HG03575 (cell line): Measurements from ENCODE around the gene DNAH3.
"Not testable (repeated sequence)": the region's sequence is repeated elsewhere in the genome, so short reads cannot be mapped to it uniquely, and the experiment has no call there.

ENCODE experiments used
- ATAC-seq: cut with Tn5 transposase; IDR thresholded peaks from one replicate; pipeline ENCODE4 v1.9.1; 2021; ENCODE audit not compliant: unreplicated experiment, insufficient number of reproducible peaks, low FRiP score; ENCODE audit errors: extremely low read depth

Gene DNAH3

DNA sequence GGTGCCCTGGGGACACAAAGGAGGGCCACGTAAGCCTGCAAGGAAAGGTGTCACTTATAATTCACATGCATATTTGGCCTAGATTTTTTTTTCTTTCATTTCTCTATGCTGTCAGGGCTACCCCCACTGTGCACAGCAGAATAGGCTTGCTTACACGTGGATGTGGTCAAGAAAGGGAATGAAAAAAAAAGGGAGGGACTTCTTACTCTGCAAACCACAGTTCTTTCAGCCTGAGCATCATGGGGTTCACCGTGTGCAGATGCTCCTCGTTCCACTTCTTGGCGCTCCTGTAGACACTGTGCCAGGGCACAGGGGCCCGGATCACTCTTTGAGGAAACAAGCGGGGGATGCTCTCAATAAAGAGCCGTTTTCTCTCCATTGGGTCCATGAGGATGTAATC, 16.6 kb downstream of the DNAH3 start:
- ATAC-seq, result no peak

DNA sequence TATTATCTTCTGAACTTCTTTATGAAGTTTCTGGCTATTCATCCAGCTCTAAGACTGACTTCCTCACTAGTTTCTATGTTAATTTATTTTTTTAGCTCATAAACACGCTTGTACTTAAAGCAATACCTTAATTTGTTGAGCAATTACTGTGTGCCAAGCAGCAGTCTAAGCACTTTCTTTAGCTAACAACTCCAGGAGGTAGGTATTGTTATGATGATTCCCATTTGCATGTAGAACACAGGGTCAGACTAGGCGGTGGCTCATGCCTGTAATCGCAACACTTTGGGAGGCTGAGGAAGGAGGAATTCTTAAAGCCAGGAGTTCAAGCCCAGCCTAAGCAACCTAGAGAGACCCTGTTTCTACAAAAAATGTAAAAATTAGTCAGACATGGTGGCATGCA, 19.8 kb downstream of the DNAH3 start:
- no peak for ATAC-seq

DNA sequence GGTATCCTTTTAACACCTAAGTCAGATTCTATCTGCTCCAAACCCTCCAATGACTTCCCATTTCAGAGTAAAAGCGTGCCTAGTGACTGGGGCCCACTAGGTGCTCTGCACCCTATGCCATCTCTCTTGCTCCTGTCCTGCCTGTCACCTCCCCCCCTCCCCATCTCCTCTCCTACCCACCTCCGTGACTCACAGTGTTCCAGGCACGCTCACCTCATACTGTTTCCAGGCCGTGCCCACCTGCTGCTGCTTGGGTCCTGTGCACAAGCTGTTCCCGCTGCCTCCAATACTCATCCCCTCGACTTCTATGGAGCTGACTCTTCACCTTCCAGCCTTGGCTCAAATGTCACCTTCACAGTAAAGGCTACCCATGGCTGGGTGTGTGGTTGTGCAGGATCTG, 21.7 kb downstream of the DNAH3 start:
- no peak for ATAC-seq

DNA sequence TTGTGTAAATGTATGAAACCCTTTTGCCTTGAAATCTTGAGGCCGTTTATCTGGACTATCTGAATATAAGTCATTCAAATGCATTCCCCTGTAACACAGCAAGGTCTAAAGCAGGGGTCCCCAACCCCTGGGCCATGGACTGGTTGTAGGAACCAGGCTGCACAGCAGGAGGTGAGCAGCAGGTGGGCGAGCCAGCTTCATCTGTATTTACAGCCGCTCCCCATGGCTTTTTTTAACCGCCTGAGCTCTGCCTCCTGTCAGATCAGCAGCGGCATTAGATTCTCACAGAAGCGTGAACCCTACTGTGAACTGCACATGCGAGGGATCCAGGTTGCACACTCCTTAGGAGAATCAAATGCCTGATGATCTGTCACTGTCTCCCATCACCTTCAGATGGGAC, 24.1 kb downstream of the DNAH3 start:
- no peak for ATAC-seq

DNA sequence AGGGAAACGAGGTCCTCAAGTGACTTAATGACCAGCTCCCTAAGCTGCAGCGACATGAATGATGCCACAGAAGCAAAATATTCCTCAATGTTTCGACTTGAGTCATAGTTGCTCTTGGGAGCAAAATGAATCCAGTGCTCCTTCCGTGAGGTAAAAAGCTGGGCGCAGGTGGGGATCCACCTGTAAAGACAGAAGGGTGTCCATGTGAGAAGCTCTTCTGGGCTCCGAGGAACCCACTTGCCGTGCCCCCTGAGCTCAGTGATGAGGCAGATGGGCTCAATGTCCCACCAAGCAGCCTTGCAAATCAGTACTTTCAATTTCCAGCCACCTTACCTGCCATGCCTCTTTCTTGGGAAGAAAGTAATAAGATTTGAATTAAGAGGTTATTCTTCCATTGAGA, 25.5 kb downstream of the DNAH3 start:
- no peak for ATAC-seq

DNA sequence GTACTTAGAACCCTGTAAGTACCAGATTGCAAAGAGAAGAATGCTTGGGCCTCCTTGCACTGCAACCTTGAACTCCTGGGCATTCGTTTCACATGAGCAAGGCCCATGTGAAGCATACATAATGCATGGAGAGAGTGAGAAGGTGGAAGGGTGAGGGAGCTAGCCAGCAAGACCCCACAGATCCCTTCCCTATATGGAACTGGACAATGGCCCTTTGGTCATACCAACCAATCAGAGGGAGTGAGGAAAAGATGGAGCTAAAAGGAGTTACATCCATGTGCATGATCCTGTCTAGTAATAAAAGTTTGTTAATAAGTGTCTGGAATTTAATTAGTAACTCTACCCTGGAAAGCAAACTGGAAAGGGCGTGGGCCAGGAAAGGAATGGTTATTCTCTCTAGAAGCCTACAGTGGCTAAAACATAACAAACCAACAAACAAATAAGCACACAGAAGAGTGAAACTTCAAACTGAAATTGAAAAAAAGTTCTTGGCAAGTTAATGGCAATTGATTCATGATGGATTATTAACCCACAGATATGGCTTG, 29.6 kb downstream of the DNAH3 start:
- no peak for ATAC-seq

DNA sequence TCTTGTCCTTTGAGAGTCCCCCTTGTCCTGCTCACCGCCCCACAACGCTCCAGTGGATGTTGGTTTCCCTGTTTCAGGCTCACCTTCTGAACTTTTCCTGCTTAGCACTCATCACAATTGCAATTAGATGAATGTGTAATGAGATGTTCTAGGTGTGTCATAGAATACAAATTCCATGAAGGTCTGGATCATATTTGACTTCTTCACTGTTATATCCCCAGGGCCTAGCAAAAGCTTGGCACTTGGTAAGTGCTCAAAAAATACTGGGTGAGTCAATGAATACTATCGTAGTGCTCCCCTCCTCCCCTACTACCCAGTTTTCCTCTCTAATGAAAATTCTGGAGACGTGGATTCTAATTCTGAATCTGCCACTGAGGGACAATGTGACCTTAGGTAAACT, 33.1 kb downstream of the DNAH3 start:
- no peak for ATAC-seq

DNA sequence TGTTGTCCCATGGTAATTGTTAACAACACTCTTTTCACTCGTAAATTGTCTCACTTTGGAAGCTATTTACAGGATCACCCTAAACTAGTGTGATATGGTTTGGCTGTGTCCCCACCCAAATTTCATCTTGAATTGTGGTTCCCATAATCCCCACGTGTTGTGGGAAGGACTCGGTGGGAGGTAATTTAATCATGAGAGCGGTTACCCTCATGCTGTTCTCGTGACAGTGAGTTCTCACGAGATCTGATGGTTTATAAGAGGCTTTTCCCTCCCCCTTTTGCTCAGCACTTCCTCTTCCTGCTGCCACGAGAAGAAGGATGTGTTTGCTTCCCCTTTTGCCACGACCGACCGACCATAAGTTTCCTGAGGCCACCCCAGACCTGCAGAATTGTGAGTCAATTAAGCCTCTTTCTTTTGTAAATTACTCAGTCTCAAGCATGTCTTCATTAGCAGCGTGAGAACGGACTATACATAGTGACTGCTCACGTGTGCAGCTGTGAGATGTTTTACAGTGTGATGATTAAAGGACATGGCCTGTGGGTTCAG, 34.4 kb downstream of the DNAH3 start:
- ATAC-seq, result no peak

DNA sequence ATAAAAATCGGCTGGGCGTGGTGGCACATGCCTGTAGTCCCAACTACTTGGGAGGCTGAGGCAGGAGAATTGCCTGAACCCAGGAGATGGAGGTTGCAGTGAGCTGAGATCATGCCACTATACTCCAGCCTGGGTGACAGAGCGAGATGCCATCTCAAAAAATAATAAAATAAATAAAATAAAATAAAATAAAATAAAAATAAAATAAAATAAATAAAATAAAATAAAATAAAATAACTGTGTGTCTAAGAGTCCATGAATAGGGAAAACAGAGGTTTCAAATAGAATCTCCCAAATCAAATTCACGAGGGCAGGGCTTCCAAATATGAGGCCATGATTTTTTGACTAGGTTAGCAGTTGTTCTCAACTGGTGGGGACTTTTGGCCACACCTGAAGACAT, 35.1 kb downstream of the DNAH3 start:
- not testable (repeated sequence) for ATAC-seq

DNA sequence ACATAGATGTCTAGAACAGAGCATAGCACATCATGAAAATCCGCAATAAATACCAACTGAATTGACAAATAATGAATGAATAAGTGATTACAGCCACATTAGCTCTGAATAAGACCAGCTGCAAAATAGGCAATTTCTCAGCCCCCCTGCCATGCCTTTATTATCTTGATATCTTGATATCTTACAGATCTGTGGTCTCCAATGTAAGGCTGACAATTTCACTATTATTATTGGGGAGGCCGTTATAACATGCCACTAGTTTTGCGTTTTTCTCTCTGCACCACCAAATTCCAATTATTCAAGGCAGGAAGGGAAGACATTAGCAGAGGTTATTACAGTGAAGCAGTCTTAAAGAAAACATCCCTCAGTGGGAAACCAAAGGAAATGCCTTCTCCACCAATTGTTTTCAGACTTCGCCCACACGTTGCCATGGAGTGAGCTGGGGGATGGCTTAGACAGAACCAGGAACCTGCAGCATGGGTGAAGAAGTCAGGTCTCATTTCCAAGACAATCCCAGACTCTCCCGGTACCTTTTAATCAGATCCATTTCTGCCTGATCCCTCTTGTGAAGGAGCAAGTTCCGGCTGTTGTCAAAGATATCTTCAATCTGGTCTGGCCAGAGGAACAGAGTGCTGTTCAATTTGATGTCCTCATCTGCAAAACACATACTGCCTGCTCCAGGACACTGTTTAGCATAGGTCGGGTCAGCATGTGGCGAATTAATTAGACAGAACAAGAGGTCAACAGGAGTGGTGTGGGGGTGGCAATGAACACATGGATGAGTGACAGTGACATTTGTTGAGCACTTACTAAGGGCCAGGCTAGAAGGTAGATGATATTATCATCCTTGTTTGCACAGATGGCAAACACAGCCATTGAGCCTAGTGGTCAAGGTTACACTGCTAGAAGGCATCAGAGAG, 46.4 kb downstream of the DNAH3 start:
- ATAC-seq, result no peak

DNA sequence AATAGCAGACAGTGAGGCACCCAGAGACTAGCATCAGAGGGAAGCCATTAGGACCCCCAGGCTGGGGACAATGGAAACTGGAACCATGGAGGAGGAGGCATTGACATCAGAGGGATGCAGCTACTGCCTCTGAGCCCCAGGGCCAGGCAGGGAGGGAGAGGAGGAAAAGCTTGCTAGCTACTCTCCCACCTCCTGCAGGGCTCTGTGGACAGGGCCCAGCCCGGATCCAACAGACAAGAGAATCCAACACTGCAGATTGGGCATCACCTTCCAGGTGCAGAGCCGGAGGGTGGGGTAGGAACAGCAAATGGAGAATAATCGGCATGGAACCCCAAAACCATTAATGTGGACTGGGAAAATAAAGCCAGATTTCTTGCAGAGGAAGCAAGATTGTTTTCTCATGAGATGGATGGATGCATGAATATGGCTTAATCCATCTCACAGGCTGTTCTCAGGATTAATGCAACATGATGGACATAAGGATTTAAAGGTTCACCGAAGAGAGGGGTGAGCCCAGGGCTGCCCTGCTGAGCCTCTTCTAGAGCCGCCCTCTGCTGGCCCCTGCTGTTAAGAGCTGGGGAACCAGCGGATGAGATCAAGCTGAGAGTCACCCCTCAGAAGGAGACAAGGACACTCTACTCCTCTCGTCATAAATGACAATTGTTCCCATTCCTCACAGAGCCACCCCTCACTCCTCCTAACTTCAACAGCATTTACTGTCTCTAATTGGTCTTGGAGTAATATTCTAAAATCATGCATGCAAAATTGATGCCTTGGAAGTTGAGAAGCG, 48.8 kb downstream of the DNAH3 start:
- no peak for ATAC-seq

DNA sequence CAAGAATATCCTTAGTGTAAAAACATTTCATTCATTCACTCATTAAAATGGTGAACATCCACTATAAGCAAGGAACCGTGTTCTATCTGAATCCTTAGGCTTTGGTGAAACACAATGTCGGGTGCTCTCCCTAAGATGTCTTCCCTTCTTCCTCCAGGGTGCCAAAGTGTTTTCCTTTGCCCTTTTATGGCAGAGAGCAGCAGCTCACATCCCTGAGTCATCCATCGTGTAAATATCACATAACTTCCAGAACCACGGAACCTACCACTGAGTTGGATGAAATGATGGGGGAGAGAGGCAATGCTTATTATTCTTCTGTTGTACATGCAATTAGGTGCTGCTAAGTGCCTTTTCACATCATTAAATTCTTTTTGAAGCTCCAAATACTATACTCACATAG, 50.2 kb downstream of the DNAH3 start:
- ATAC-seq, result no peak

DNA sequence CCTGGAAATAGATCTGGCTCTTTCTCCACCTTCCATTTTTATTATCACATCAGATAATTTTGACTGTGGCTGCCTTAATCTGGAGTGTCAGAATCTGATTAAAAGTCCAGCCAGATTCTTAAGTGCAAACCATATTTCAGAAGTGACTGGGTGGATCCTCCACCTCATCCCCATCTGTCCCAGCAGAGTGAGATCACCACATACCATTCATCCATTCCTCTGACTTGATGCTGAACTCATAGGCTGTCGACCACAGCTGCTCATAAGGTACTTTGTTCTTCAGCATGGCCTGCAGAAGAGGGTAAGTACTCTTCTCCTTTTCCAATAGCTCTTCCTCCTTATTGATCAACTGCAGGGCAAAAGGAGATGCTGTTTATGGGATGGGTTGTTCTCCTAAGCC, 53.5 kb downstream of the DNAH3 start:
- ATAC-seq, result no peak

DNA sequence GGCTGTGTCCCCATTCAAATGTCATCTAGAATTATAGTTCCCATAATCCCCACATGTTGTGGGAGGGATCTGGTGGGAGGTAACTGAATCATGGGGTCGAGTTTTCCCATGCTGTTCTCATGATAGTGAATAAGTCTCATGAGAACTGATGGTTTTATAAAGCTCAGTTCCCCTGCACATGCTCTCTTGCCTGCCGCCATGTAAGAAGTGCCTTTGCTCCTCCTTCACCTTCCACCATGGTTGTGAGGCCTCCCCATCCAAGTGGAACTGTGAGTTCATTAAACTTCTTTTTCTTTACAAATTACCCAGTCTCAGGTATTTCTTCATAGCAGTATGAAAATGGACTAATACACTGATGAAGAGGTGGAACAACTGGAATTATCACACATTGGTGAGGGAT, 55.9 kb downstream of the DNAH3 start:
- not testable (repeated sequence) for ATAC-seq

DNA sequence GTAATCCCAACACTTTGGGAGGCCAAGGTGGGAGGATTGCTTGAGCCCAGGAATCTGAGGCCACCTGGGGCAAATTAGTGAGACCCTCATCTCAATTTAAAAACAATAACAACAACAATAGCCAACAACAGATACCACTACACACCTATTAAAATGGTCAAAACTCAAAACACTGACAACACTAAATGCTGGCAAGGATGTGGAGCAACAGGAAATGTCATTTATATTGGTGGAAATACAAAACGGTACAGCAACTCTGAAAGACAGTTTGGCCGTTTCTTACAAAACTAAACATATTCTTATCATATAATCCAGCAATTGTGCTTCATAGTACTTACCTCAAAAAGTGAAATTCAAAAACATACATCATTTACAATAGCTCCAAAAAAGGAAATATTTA, 57.7 kb downstream of the DNAH3 start:
- no peak for ATAC-seq

DNA sequence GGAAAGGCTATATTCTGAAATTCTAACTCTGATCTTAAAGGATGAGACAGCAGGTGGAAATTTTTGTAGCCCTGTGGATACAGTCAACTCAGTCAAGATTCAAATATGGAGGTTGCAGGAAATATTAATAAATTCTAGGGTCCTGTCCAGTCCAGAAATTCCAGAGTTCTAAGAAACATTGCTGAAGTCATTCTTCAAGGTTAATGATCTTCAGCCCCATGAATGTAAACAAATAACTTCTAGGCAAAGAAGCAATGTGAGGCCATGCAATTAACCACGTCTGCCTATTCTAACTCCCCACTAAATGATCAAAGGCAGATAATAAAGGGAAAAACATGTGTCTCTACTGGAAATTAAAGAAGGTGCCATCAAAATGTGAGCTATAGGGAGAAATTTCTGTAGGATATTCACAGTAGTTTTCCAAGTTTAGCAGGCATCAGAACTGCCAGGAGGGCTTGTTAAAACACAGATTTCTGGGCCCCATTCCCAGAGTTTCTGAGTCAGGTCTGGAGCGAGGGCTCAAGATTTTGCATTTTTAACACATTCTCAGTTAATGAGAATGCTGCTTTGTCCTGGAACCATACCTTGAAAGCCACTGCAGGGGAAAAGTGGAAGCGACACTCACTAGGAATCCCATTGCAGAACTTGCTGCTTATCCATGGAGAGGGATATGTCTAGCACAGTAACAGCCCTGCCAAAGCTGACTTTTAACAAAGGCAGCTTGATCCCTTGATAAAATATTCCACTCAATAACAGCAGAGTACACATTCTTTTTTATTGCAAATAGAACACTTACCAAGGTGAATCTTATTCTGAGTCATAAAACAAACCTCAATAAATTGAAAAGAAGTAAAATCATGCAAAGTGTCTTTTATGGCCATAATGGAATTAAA, 61.8 kb downstream of the DNAH3 start:
- no peak for ATAC-seq

DNA sequence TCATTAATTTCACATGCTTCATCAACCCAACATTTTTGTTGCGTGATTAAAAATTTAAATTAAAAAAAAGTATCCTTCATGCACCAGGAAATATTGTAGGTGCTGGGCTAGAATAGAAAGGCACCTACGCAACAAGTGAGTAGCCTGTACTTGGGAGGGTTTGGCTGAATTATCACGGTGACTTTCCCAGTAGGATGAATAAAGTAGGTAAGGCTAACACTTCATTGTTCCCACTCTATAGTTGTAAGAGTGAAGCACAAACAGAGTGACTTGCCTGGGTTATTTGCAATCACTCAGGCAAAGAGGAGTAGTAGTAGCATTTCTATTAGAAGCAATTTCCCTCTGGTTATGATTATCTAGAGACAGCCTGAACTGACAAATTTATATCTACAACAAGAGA, 62.5 kb downstream of the DNAH3 start:
- no peak for ATAC-seq

DNA sequence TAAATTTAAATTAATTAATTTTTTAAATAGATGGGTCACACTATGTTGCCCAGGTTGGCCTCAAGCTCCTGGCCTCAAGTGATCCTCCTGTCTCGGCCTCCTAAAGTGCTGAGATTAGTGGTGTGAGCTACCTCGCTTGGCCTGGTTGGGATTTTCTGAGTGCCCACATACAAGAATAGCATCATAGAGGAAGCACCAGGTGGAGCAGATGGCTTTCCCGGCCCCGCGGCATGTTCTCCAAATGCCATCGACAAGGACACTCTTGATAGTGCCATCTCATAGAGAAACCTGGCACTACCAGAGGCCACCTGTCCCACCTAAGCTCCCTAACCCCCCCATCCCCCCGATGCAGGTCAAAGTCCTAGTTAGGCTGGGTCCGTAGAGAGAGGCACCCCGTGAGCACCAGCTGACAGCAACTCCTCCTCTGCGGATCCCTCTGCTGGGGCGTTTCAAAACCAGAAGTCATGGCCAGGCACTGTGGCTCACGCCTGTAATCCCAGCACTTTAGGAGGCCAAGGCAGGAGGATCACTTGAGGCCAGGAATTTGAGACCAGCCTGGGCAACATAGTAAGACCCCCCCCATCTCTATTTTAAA, 65.9 kb downstream of the DNAH3 start:
- ATAC-seq, result no peak
